Heart left ventricle (tissue), 16 donors: ENCODE results near the gene RAB13. TPM values are rescaled to one million over a fixed set of nuclear protein-coding genes. Genes with fewer than 3 reads are reported as not detected.

Experiments used
- ATAC-seq, 4 donors: fragments of 200-7000 bp; cut with Tn5 transposase; one replicate each; pipeline ENCODE4 v1.9.1; 2020 to 2022; ENCODE audit warnings: moderate library complexity in 4 of 4, mild to moderate bottlenecking in 3 of 4, moderate number of reproducible peaks in 1 of 4
- DNase-seq, 5 donors: peaks; one replicate each; pipeline ENCODE4 v3.0.0-alpha.2; 2020
- H3K27ac ChIP-seq, 12 donors: fragments of 200-600 bp; sonication (generic) in 4 of 12; one replicate each; pipeline versions ENCODE4 v1.5.0 to v1.8.0; 2016 to 2022; ENCODE audit warnings: mild to moderate bottlenecking in 2 of 12
- H3K27me3 ChIP-seq, 9 donors: fragments of 200-600 bp; sonication (generic) in 2 of 9; one replicate each; pipeline versions ENCODE4 v1.5.1 to v1.8.0; 2016 to 2022; ENCODE audit warnings: mild to moderate bottlenecking in 3 of 9
- H3K36me3 ChIP-seq, 9 donors: fragments of 200-600 bp; sonication (generic) in 2 of 9; one replicate each; pipeline versions ENCODE4 v1.5.0 to v1.8.0; 2018 to 2022; ENCODE audit warnings: mild to moderate bottlenecking in 2 of 9
- H3K4me1 ChIP-seq, 12 donors: fragments of 200-600 bp; sonication (generic) in 4 of 12; one replicate each; pipeline versions ENCODE4 v1.5.0 to v1.8.0; 2016 to 2022; ENCODE audit warnings: mild to moderate bottlenecking in 3 of 12
- H3K4me3 ChIP-seq, 12 donors: fragments of 200-600 bp; sonication (generic) in 4 of 12; one replicate each; pipeline versions ENCODE4 v1.5.0 to v1.8.0; 2017 to 2022; ENCODE audit warnings: mild to moderate bottlenecking in 9 of 12, moderate library complexity in 4 of 12
- H3K9me3 ChIP-seq, 12 donors: fragments of 200-600 bp; sonication (generic) in 4 of 12; one replicate each; pipeline versions ENCODE4 v1.5.0 to v1.8.0; 2016 to 2022; ENCODE audit warnings: mild to moderate bottlenecking in 1 of 12
- POLR2A ChIP-seq, 2 donors: fragments of 450-650 bp; IDR thresholded peaks; one replicate each; pipeline ENCODE4 v1.6.1; 2017; ENCODE audit warnings: antibody characterized with exemption in 2 of 2, mild to moderate bottlenecking in 2 of 2, moderate library complexity in 2 of 2
- WGBS, 4 donors: extraction: QIAGEN DNeasy Blood & Tissue Kit in 2 of 4; methylation state at CpG; one replicate each; pipeline versions ENCODE4 v1.1.5 to v1.1.7; 2013 to 2018; 5-methylcytosine and 5-hydroxymethylcytosine counted together
- intact Hi-C, 10 donors: fragments of 100-400 bp; cut with DNase I; formaldehyde crosslinking; loops; one replicate each; pipeline versions ENCODE4 v1.11.1 to v1.14.2; 2022
- polyA plus RNA-seq, 2 donors: library from polyadenylated mRNA; stranded (reverse); fragments of 200-250 nt; gene quantifications; one replicate each; pipeline ENCODE4 v1.2.3, GENCODE V29; 2013
- total RNA-seq, 9 donors: library from RNA; depleted of rRNA in 2 of 9; stranded (reverse); fragments of >200 nt in 2 of 9; fragmentation: NEBNext Ultra II Directional in 3 of 9; extraction: Animal tissue kit (Norgen Biotek cat#: 25700) in 3 of 9; gene quantifications; one replicate each; pipeline versions ENCODE4 v1.1.0 to v1.2.4, GENCODE V29; 2016 to 2023
- TF ChIP-seq, protein P1 (sequence below), 12 donors: fragments of 200-600 bp; sonication (generic) in 4 of 12; IDR thresholded peaks; one replicate each; pipeline versions ENCODE4 v1.5.0 to v1.8.0; 2018 to 2022; ENCODE audit warnings: antibody characterized with exemption in 12 of 12, mild to moderate bottlenecking in 5 of 12
- donor health status: ischemic (EF 13 %, LVEDD 7.1; RV severe dilation, severe dysfunction).
- donor health status: healthy with polysubstance abuse.
- donor health status: DM: no; HTN: yes; CAD: no.
- donor health status: DM: no; HTN: no; CAD: no.
- donor health status: ischemic (EF 25% LVEDD 6.9; RV normal size, moderate dysfunction).
- donor health status: ischemic (EF 25% LVEDD 5.7; RV mildly dilated, moderate dysfunction).
- donor health status: healthy.
- donor health status: DM: yes; HTN: yes; CAD: no.
- donor health status: ischemic (EF 35%, LVEDD 5.7; RV mildly dilated, moderate dysfunction).
- donor health status: nonischemic (EF 11% LVEDD 7.7; RV severe dilation, severe dysfunction).
- donor health status: DM: yes; HTN: yes; CAD: no.
- donor health status: PGD.
- donor health status: ischemic (EF 29% LVEDD 5.4; RV normal size, mild dysfunction).
- donor health status: nonischemic (EF 23%, LVEDD 6.1; RV moderate dilation, normal function).

Gene RAB13
- total and polyA plus RNA-seq, 11 donors, result 18.2 to 107 (median 61.9) TPM

DNA sequence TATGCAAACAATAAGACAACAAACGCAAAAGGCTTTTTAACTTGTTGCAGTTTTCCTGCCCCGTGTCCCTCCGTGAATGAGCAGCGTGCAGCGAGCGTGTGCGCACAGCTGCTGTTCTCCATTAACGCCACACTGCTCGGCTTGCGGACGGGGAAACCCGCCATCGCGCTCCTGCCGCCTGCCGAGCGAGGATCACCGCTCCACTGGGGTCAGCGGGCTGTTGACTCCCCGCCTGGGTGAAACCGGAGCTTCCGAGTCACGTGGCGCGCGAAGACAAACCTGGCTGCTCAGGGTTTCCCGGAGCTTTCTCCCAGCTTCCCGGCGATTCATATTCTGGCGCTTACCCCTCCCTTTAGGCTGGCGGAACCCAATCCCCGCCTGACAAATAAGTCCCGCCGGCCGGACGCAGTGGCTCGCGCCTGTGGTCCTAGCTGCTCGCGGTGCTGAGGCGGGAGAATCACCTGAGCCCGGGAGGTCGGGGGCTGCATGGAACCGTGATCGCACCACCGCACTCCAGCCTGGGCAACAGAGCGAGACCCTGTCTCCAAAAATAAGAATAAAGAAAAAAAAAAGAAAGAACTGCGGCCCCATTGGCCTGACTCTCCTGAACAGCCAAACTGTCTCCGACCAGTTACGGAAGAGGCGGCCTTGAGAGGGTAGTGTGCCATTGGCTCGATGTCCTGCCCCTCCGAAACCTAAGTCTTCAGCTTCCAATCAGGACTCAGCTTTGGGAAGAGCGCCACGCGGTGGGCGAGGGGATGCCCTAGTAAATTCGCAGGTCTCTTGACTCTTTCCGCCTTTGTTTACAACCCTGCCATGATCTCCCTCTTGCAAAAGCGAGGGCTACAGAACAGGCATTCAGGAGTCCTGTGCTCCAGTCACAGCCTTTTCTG is 18.8 kb downstream of the RAB13 start, which contains the start of gene CREB3L4:
TSS of gene CREB3L4 (plus strand) at position 796 of the 893 bp plus-strand sequence. CDS start 624 bp downstream, outside the sequence.
- H3K4me3 ChIP-seq, result peak within 1 kb of the TSS; percentile 42 to 84 (median 64)
- H3K36me3 ChIP-seq, result no peaks in the 10 kb centered on the region
- peaks cover 0 to 59% (median 34%) of the 10 kb centered on the region in 12 donors for H3K4me1 ChIP-seq
- 0 to 1% (median 0%) methylated on average over 45 to 60 of the region's 60 CpGs for WGBS, 4 donors
- H3K9me3 ChIP-seq, result no peaks in the 10 kb centered on the region
- DNase-seq (peak; percentile 92 to 96 (median 94)), ATAC-seq (peak; percentile 85 to 89 (median 88))
- peak within 1 kb of the TSS; percentile 87 to 99 (median 95) for H3K27ac ChIP-seq
- no peaks in the 10 kb centered on the region for H3K27me3 ChIP-seq
- TF ChIP-seq, protein P1, sequence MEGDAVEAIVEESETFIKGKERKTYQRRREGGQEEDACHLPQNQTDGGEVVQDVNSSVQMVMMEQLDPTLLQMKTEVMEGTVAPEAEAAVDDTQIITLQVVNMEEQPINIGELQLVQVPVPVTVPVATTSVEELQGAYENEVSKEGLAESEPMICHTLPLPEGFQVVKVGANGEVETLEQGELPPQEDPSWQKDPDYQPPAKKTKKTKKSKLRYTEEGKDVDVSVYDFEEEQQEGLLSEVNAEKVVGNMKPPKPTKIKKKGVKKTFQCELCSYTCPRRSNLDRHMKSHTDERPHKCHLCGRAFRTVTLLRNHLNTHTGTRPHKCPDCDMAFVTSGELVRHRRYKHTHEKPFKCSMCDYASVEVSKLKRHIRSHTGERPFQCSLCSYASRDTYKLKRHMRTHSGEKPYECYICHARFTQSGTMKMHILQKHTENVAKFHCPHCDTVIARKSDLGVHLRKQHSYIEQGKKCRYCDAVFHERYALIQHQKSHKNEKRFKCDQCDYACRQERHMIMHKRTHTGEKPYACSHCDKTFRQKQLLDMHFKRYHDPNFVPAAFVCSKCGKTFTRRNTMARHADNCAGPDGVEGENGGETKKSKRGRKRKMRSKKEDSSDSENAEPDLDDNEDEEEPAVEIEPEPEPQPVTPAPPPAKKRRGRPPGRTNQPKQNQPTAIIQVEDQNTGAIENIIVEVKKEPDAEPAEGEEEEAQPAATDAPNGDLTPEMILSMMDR (IDR thresholded peaks at IDR 0.05), result peak; percentile 18 to 65 (median 44)
- TF ChIP-seq POLR2A (IDR thresholded peaks at IDR 0.05), result peak in 1 of 2 donors; percentile 86
- intact Hi-C loops, result loop anchor here in 1 of 10 donors (1.0 to 5.0 kb wide), 3 partner anchors 10 to 290 kb away; partner anchors contain the start of genes JTB and NPR1

DNA sequence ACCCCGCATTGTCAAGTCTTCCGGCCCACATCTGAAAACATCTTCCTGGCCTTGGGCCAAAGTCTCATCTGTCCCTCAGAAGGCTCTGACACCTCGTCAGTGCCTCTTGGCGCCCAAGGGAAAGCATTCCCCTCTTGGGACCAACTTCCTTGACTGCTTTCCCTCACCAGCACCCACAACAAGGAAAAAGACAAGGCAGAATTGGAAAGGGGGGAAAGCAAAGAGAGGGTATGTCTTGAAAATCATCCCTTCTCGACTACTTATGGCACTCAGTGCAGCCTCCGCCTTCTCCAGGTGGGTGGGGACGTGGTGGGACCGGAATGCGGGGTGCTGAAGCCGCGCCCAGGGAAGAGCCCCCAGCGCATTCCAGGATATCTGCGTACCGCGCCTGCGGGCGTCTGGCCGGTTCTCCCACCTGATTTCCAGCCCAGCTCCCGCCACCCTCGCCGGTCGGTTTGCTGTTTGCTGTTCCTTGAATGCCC is 22.2 kb downstream of the RAB13 start:
- DNase-seq, result peak in 1 of 5 donors; percentile 57

DNA sequence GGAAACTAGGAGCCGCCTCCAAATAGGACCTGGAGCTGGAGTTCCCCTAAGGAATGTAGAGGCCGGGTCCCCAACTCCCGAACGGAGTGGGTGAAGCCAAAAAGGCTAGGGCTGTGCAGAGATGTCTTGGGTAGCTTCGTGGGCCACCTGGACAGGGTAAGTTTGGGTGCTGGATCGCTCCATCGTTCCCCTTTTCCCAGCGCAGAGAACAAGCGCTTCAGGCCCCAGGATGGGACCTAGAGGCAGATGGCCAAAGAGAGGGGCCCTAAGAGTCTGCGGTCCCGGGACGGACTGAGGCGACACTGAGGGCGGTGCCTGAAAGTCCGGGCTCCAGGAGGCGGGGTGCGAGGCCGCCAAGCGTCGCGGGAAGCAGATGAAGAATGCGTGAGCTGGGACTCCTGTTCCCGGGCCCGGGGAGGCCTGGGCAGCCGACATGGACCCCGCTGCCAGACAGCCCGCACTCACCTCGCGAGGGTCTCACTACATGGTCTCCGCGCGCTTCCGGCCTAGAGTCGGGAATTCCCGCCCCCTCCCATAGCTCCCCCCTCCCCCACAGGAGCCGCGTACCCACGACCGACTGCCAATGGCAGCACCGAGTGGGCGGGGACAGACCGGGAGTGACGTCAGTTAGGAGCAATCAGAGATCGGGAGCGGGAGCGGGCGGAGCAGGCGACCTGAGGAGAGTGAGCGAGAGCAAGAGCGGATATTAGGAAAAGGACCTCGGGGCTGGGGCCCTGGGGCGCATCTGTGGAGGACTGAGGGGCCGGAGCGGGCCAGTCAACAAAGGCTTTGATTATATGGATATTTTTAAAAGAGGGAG is 22.9 kb downstream of the RAB13 start, which contains the start of gene SLC39A1:
TSS of gene SLC39A1 (minus strand) at position 508 of the 820 bp plus-strand sequence. CDS start 822 bp downstream, outside the sequence.
- Histone ChIP-seq H3K9me3 (no peaks in the 10 kb centered on the region), H3K27ac (peak within 1 kb of the TSS; percentile 87 to 99 (median 95)), H3K27me3 (no peaks in the 10 kb centered on the region), H3K4me3 (peak within 1 kb of the TSS; percentile 58 to 91 (median 74)), H3K4me1 (peaks cover 6 to 77% (median 54%) of the 10 kb centered on the region in 12 donors), H3K36me3 (peaks cover 0 to 24% (median 13%) of the 10 kb centered on the region in 9 donors)
- ATAC-seq (peak; percentile 80 to 87 (median 84)), DNase-seq (peak; percentile 99)
- TF ChIP-seq, protein P1 (IDR thresholded peaks at IDR 0.05), result peak in 1 of 12 donors; percentile 9
- TF ChIP-seq POLR2A (IDR thresholded peaks at IDR 0.05), result peak in 1 of 2 donors; percentile 62
- WGBS, 4 donors, result 0 to 1% (median 1%) methylated on average over 28 to 54 of the region's 54 CpGs
- intact Hi-C loops, result no loop called here

More for the DNA sequence above, 22.2 kb downstream of the RAB13 start:
- peak overlapping the region; percentile 58 to 91 (median 74) for H3K4me3 ChIP-seq
- no peaks in the 10 kb centered on the region for H3K27me3 ChIP-seq
- no peaks in the 10 kb centered on the region for H3K9me3 ChIP-seq
- WGBS, 4 donors, result 1 to 2% (median 1%) methylated on average over 21 to 22 of the region's 22 CpGs
- intact Hi-C loops, result no loop called here
- H3K27ac ChIP-seq, result peak overlapping the region; percentile 87 to 99 (median 95)
- H3K4me1 ChIP-seq, result peaks cover 6 to 81% (median 55%) of the 10 kb centered on the region in 12 donors
- TF ChIP-seq, protein P1 (IDR thresholded peaks at IDR 0.05), result no peak
- TF ChIP-seq POLR2A (IDR thresholded peaks at IDR 0.05), result no peak
- H3K36me3 ChIP-seq, result peaks cover 0 to 24% (median 13%) of the 10 kb centered on the region in 9 donors
- no peak for ATAC-seq
